T-helper 2 cell treated with Interferon-gamma antibody and Interleukin-4, amounts not matched to agents 5 μg/mL and 100 μg/mL, for 36 hours (primary cell): ENCODE measurements around the gene FANCD2OS.
"Not testable (repeated sequence)": the region's sequence is repeated elsewhere in the genome, so short reads cannot be mapped to it uniquely, and the experiment has no call there.

ENCODE experiments used
- DNase-seq: peaks from one replicate; pipeline ENCODE4 v3.0.0; 2021; ENCODE audit warnings: low spot score
- H3K27ac Mint-ChIP-seq: one replicate; pipeline ENCODE4 v1.8.0; 2021; ENCODE audit warnings: mild to moderate bottlenecking, mixed read lengths
- H3K27me3 Mint-ChIP-seq: one replicate; pipeline ENCODE4 v1.8.0; 2021; ENCODE audit warnings: low read depth, mixed read lengths
- H3K36me3 Mint-ChIP-seq: one replicate; pipeline ENCODE4 v1.8.0; 2021; ENCODE audit warnings: low read depth, mixed read lengths
- H3K4me1 Mint-ChIP-seq: one replicate; pipeline ENCODE4 v1.8.0; 2021; ENCODE audit warnings: low read depth, mixed read lengths
- H3K4me3 Mint-ChIP-seq: one replicate; pipeline ENCODE4 v1.8.0; 2022; ENCODE audit warnings: mild to moderate bottlenecking, moderate library complexity, mixed read lengths
- H3K9me3 Mint-ChIP-seq: one replicate; pipeline ENCODE4 v1.8.0; 2021; ENCODE audit warnings: mixed read lengths

FANCD2OS gene

DNA sequence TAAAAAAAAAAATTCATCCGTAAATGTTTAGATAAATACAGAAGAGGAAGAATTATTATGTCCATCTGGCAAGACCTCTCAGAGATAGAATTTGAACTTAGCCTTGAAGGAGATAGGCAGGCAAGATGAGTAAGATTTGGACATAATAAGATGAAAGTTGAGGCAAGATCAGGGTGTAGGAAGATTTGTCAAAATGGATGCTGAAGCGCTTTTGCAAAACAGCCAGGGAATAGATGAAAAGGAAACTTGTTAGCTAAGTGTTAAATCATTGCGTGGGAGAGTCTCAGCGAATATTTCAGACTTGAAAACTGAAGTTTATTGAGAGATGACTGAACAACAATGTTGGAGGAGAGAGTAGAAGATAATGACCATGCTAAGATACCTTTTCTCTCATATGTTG, 14.7 kb upstream of the FANCD2OS start:
- Mint-ChIP-seq H3K4me3 (no peak overlapping the region), H3K27me3 (no peaks in the 10 kb centered on the region), H3K36me3 (peaks cover 50% of the 10 kb centered on the region), H3K27ac (peak overlapping the region; percentile 1), H3K9me3 (no peaks in the 10 kb centered on the region), H3K4me1 (peaks cover 24% of the 10 kb centered on the region)
- DNase-seq = no peak

DNA sequence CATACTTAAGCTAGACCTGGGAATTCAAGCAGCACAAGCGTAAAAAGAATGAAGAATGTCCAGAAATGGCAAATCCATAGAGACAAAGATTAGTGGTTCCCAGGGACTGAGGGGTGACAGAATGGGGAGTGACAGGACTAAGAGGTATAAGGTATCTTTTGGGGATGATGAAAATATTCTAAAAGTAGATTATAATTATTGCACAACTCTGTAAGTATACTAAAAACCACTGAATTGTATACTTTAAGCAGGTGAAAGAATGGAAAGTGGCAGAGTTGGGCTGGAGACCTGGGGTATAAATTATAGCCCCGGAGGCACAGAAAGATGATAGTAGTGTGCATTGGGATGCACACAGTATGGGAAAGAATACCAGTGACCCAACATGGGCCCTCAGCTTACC, 13.0 kb upstream of the FANCD2OS start:
- H3K4me1 Mint-ChIP-seq = peaks cover 34% of the 10 kb centered on the region
- H3K27me3 Mint-ChIP-seq = no peaks in the 10 kb centered on the region

DNA sequence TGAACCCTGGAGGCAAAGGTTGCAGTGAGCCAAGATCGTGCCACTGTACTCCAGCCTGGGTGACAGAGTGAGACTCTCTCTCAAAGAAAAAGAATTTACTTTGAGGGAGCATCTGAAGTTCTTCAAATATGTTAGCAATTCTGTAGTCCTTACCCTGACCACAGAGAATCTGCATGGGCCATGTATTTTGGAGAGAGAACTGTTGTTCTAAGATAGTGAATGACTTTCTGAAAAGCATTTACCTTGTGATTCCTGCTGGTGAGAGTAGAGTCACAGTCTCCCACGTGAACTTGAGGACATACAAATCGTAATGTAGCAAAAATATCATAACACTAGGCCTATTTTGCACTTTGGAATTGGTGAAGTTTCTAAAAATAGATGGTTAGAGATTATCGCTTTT, 11.3 kb upstream of the FANCD2OS start:
- no peaks in the 10 kb centered on the region for H3K9me3 Mint-ChIP-seq
- no peak overlapping the region for H3K27ac Mint-ChIP-seq
- H3K4me1 Mint-ChIP-seq = peaks cover 35% of the 10 kb centered on the region
- no peak overlapping the region for H3K4me3 Mint-ChIP-seq
- H3K36me3 Mint-ChIP-seq = peaks cover 35% of the 10 kb centered on the region
- H3K27me3 Mint-ChIP-seq = no peaks in the 10 kb centered on the region
- no peak for DNase-seq

More for the DNA sequence above, 13.0 kb upstream of the FANCD2OS start:
- DNase-seq = no peak
- Mint-ChIP-seq H3K4me3 (no peak overlapping the region), H3K9me3 (no peaks in the 10 kb centered on the region), H3K36me3 (peaks cover 41% of the 10 kb centered on the region), H3K27ac (no peak overlapping the region)

DNA sequence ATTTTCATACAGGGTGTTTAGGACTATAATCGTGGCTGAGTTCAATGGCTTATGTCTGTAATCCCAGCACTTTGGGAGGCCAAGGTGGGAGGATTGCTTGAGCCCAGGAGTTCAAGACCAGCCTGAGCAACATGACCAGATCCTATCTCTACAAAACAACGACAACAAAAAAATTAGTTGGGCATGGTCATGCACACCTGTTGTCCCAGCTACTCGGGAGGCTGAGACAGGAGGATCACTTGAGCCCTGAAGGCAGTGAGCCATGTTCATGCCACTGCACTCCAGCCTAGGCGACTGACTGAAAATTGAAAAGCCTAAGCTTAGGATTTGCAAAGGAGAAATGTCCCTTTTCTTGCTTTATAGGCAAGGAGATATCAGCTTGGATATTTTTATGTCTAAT, 8.9 kb upstream of the FANCD2OS start:
- no peaks in the 10 kb centered on the region for H3K9me3 Mint-ChIP-seq
- DNase-seq = no peak
- peak overlapping the region; percentile 92 for H3K27ac Mint-ChIP-seq
- peaks cover 25% of the 10 kb centered on the region for H3K36me3 Mint-ChIP-seq
- H3K4me1 Mint-ChIP-seq = peaks cover 28% of the 10 kb centered on the region
- H3K27me3 Mint-ChIP-seq = no peaks in the 10 kb centered on the region
- peak overlapping the region; percentile 94 for H3K4me3 Mint-ChIP-seq

DNA sequence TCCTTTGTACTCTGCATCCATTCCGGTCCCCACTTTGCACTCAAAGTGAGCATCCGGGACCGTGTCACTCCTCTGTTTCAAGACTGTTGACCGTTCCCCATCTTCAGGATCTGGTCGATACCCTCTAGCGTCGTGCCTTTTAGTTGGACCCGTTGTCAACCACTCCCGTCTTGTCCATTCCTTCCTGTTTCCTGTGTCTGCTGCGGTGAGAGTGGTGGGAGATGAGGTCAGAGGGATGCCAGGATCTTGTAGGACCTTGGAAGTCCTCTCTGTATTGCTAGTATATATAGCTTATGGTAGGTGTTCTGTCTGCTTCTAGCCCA, 8.0 kb upstream of the FANCD2OS start:
- peak overlapping the region; percentile 94 for H3K4me3 Mint-ChIP-seq
- peaks cover 28% of the 10 kb centered on the region for H3K4me1 Mint-ChIP-seq
- no peaks in the 10 kb centered on the region for H3K27me3 Mint-ChIP-seq
- H3K27ac Mint-ChIP-seq = peak overlapping the region; percentile 92
- peaks cover 22% of the 10 kb centered on the region for H3K36me3 Mint-ChIP-seq
- no peaks in the 10 kb centered on the region for H3K9me3 Mint-ChIP-seq
- peak; percentile 18 for DNase-seq

DNA sequence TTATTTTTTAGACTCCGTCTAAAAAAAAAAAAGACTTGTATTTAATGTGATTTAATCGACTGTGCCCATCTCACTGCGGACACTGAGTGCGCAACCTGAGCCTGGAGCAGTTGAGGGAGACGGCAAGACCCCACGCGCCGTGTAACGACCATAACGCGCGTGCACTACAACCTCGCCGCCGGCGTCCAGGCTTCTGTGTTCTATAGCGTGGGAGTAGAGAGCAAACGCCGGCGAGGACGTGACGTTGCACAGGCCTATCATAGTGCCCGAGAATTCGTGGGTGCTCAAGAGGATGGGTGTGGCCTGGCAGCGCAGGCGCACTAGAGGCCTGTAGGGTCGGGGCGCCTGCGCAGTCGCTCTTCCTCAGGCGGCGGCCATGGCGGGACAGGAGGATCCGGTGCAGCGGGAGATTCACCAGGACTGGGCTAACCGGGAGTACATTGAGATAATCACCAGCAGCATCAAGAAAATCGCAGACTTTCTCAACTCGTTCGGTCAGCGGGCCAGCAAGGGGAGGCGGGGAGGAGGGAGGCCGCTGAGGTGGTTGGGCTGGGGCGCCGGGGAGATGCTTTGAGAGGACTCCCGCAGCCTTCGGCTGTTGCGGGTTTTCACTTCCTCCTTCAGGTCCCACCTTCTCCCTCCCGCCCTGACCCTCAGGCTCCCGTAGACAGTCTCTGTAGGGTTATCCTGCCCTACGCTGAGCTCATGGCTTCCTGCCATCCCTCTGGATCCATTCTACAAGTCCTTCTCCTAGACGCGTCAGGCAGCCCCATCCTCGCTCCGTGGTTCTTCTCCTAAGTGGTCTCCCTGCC, 7.5 kb upstream of the FANCD2OS start, which contains the start of gene BRK1:
Gene BRK1, plus strand, starts transcription at position 350 of the 812 bp plus-strand sequence. Its CDS starts 27 bp downstream, at position 377.
- Mint-ChIP-seq H3K9me3 (no peaks in the 10 kb centered on the region), H3K27me3 (no peaks in the 10 kb centered on the region), H3K4me3 (peak within 1 kb of the TSS; percentile 94), H3K4me1 (peaks cover 23% of the 10 kb centered on the region), H3K27ac (peak within 1 kb of the TSS; percentile 92), H3K36me3 (peaks cover 17% of the 10 kb centered on the region)
- peak; percentile 94 for DNase-seq

DNA sequence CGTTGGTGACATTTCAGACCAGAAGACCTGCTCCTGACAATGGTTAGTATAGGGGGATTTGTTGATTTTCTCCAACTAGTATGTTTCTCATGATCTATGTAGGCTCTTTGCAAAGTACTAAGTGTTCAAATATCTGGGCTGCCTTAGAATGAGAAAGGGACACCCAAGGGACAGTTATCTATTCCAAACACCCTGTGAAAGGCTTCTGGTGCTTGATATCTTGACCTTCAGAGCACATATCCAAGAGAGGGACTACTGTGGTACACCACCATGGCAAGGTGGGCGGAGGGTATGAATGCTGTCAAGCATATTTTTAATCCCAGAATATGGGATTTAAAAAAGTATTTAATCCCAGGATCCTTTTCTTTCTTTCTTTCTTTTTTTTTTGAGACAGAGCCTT, 1.1 kb downstream of the FANCD2OS start:
- Mint-ChIP-seq H3K36me3 (peaks cover 3% of the 10 kb centered on the region), H3K4me3 (no peak overlapping the region), H3K27ac (no peak overlapping the region), H3K27me3 (no peaks in the 10 kb centered on the region), H3K9me3 (no peaks in the 10 kb centered on the region), H3K4me1 (no peaks in the 10 kb centered on the region)
- DNase-seq = no peak

DNA sequence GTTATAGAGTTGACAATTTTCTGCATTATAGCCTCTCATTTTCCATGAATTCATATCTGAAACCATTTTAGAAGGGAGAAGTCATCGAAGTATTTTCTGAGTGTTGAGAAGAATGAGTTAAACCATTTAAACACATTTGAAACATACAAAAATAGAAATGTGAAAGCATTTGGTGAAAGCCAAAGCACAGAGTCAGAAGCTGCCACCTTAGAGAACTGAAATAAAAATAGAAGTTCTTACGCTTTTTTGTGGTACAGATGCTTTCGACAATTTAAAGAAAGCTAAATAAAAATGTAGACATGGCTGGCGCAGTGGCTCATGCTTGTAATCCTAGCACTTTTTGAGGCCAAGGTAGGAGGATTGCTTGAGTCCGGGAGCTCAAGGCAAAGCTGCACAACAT, 9.0 kb downstream of the FANCD2OS start:
- no peak overlapping the region for H3K4me3 Mint-ChIP-seq

DNA sequence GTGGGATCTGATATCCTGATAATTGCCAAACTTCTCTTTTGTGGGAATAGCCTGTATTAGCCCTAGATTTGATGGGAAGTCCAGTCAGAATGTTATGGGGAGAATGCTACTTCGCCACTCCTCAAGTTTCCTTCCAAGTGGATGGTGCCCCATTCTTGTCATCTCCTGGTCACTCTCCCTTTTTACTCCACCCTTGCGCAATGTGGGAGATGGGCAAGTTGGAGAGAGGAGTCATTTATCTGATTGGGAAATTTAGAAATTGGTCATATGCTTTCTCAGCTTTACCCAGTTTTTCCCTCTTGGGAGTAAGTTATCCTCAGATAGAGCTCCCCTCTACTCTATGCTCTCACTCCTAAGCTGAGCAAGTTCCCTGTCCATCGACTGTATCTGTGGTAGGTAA, 14.4 kb downstream of the FANCD2OS start:
- no peak for DNase-seq
- Mint-ChIP-seq H3K9me3 (no peaks in the 10 kb centered on the region), H3K36me3 (peaks cover 36% of the 10 kb centered on the region), H3K4me1 (no peaks in the 10 kb centered on the region), H3K27ac (no peak overlapping the region), H3K4me3 (no peak overlapping the region), H3K27me3 (no peaks in the 10 kb centered on the region)

More for the DNA sequence above, 9.0 kb downstream of the FANCD2OS start:
- Mint-ChIP-seq H3K9me3 (no peaks in the 10 kb centered on the region), H3K27me3 (no peaks in the 10 kb centered on the region), H3K36me3 (peaks cover 28% of the 10 kb centered on the region), H3K4me1 (no peaks in the 10 kb centered on the region), H3K27ac (no peak overlapping the region)
- DNase-seq = no peak

DNA sequence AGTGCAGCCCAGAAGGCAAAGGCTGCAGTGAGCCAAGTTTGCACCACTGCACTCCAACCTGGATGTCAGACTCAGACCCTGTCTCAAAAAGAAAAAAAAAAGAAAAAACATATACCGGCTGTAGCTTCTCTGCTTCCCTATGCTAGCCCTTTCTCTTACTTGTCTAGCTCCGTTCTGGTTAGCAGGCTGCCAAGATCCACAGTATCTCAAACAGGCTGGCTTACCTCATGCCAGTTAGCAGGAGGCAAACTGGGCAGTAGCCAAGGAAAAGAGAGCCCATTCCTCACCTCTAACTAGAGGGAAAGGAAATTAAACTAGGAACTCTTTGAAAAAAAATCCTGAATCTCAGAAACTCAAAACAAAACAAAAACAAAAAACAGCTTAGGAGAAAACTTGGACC, 16.7 kb downstream of the FANCD2OS start:
- H3K27me3 Mint-ChIP-seq, H3K4me3 Mint-ChIP-seq, H3K9me3 Mint-ChIP-seq, H3K4me1 Mint-ChIP-seq, H3K27ac Mint-ChIP-seq, DNase-seq: not testable (repeated sequence)
- H3K36me3 Mint-ChIP-seq = peaks cover 38% of the 10 kb centered on the region

DNA sequence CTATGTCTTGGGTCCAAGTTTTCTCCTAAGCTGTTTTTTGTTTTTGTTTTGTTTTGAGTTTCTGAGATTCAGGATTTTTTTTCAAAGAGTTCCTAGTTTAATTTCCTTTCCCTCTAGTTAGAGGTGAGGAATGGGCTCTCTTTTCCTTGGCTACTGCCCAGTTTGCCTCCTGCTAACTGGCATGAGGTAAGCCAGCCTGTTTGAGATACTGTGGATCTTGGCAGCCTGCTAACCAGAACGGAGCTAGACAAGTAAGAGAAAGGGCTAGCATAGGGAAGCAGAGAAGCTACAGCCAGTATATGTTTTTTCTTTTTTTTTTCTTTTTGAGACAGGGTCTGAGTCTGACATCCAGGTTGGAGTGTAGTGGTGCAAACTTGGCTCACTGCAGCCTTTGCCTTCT, 17.3 kb downstream of the FANCD2OS start:
- not testable (repeated sequence) for H3K4me1 Mint-ChIP-seq, H3K4me3 Mint-ChIP-seq, H3K9me3 Mint-ChIP-seq, DNase-seq, H3K27ac Mint-ChIP-seq, H3K27me3 Mint-ChIP-seq
- peaks cover 38% of the 10 kb centered on the region for H3K36me3 Mint-ChIP-seq

DNA sequence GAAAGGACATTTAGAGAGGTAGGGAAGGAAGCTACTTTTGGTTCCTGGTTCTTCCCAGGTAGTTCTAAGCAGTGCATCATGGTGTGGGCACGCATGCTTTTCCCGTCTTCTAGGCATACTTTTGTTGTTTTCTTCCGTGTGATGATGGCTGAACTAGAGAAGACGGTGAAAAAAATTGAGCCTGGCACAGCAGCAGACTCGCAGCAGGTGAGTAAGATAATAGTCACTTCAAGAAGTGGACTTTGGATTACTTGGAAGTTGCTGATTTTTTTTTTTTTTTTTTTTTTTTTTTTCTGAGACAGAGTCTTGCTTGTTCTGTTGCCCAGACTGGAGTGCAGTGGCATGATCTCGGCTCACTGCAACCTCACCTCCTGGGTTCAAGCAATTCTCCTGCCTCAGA, 17.9 kb downstream of the FANCD2OS start:
- Mint-ChIP-seq H3K4me1 (no peaks in the 10 kb centered on the region), H3K9me3 (no peaks in the 10 kb centered on the region), H3K4me3 (no peak overlapping the region), H3K27ac (no peak overlapping the region), H3K36me3 (peaks cover 38% of the 10 kb centered on the region), H3K27me3 (no peaks in the 10 kb centered on the region)
- no peak for DNase-seq

DNA sequence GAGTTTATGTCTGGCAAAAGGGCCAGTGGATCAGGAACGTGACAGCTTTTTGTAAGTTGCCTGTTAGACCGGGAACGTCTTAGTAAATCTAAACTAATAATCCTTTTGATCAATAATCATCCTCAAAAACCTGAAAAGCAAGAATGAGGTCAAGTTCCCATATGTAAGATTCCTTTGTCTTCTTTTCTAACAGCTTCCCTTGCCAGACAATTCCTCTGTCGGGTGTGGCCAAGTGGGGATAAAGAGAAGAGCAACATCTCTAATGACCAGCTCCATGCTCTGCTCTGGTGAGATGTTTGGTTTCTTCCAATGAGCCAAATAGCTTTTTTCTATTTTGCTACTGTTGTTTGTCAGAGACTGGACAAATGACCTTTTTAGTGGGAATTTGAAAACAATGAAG, 19.8 kb downstream of the FANCD2OS start:
- Mint-ChIP-seq H3K27ac (no peak overlapping the region), H3K27me3 (no peaks in the 10 kb centered on the region), H3K9me3 (no peaks in the 10 kb centered on the region), H3K4me1 (no peaks in the 10 kb centered on the region), H3K36me3 (peaks cover 43% of the 10 kb centered on the region), H3K4me3 (no peak overlapping the region)
- no peak for DNase-seq

DNA sequence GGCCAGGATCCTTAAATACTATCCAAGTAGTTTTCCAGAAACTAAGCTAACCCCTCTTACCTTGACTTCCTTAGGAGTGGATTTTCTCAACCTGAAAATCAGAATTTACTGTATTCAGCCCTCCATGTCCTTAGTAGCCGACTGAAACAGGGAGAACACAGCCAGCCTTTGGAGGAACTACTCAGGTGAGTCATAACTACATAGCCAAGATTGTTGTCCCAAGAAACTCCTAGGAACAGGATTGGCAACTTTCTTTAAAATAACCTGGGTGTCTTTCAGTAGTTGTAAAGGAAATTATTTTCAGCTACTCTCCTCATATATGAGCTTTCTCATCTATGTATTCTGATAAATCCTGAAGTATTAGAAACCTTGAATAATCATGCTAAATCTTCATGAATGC, 22.3 kb downstream of the FANCD2OS start:
- Mint-ChIP-seq H3K27ac (no peak overlapping the region), H3K27me3 (no peaks in the 10 kb centered on the region), H3K4me3 (no peak overlapping the region), H3K4me1 (no peaks in the 10 kb centered on the region), H3K9me3 (no peaks in the 10 kb centered on the region), H3K36me3 (peaks cover 43% of the 10 kb centered on the region)
- DNase-seq = no peak

DNA sequence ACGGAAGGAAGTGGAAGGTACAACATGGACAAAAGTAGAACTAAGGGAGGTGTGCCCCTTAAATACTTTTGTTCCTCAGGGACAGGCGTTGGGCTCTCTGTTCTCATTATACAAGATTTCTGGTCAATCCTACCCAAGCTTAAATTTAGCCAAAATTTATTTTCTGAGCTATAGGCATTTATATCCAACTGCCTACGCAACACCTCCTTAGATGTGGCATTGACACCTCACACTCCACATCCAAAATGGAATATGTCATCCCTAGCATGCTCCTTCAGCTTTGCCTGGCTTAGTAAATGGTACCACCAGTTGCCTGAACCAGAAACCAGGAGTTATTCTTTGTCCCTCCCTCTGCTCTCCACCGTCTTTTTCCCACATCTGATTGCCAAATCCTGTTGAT, 26.2 kb downstream of the FANCD2OS start:
- Mint-ChIP-seq H3K4me1 (no peaks in the 10 kb centered on the region), H3K36me3 (peaks cover 42% of the 10 kb centered on the region), H3K9me3 (no peaks in the 10 kb centered on the region), H3K4me3 (no peak overlapping the region), H3K27me3 (no peaks in the 10 kb centered on the region), H3K27ac (no peak overlapping the region)
- DNase-seq = no peak
